Stimulated activated naive B cell treated with anti-CD40 and anti-IgM and Interleukin-4, amounts not matched to agents 10 μg/mL and 1 μg/mL and 100 μg/mL, for 72 hours (primary cell): ENCODE data around the gene CCM2.
"Not testable (repeated sequence)": the region's sequence is repeated elsewhere in the genome, so short reads cannot be mapped to it uniquely, and the experiment has no call there.

Experiments
- ATAC-seq, 2 donors: fragments of 150-1000 bp; cut with Tn5 transposase; replicated peaks; 2 replicates each; pipeline ENCODE4 v1.10.0; 2021; ENCODE audit warnings: moderate library complexity in 1 of 2
- DNase-seq: peaks from one replicate; pipeline ENCODE4 v3.0.0; 2021
- H3K27ac Mint-ChIP-seq: one replicate; pipeline ENCODE4 v1.8.0; 2022; ENCODE audit warnings: mild to moderate bottlenecking, mixed read lengths
- H3K27me3 Mint-ChIP-seq, 2 donors: one replicate each; pipeline ENCODE4 v1.8.0; 2022; ENCODE audit warnings: mixed read lengths in 2 of 2
- H3K36me3 Mint-ChIP-seq, 2 donors: one replicate each; pipeline ENCODE4 v1.8.0; 2022; ENCODE audit warnings: mixed read lengths in 2 of 2, mild to moderate bottlenecking in 1 of 2
- H3K4me1 Mint-ChIP-seq, 2 donors: one replicate each; pipeline ENCODE4 v1.8.0; 2022; ENCODE audit warnings: mixed read lengths in 2 of 2, mild to moderate bottlenecking in 1 of 2
- H3K4me3 Mint-ChIP-seq, 2 donors: one replicate each; pipeline ENCODE4 v1.8.0; 2022; ENCODE audit warnings: mild to moderate bottlenecking in 2 of 2, mixed read lengths in 2 of 2, moderate library complexity in 1 of 2
- H3K9me3 Mint-ChIP-seq, 2 donors: one replicate each; pipeline ENCODE4 v1.8.0; 2022; ENCODE audit warnings: mixed read lengths in 2 of 2, mild to moderate bottlenecking in 1 of 2

CCM2 gene

GRCh38 chr7:44982535-44982923 lies 17.5 kb upstream of the CCM2 start:
- ATAC-seq (no peak), DNase-seq (no peak)
- Mint-ChIP-seq H3K27me3 (no peaks in the 10 kb centered on the region), H3K27ac (peak overlapping the region; percentile 99), H3K4me1 (peaks cover 60 to 97% of the 10 kb centered on the region in 2 donors), H3K36me3 (peaks cover 64 to 69% of the 10 kb centered on the region in 2 donors), H3K4me3 (peak overlapping the region in 1 of 2 donors; percentile 39), H3K9me3 (no peaks in the 10 kb centered on the region)

GRCh38 chr7:44982970-44983369 lies 17.0 kb upstream of the CCM2 start:
- peaks cover 60 to 97% of the 10 kb centered on the region in 2 donors for H3K4me1 Mint-ChIP-seq
- no peak for ATAC-seq
- H3K9me3 Mint-ChIP-seq, result no peaks in the 10 kb centered on the region
- H3K4me3 Mint-ChIP-seq, result peak overlapping the region; percentile 97 to 98
- peak overlapping the region; percentile 99 for H3K27ac Mint-ChIP-seq
- no peak for DNase-seq
- peaks cover 59 to 64% of the 10 kb centered on the region in 2 donors for H3K36me3 Mint-ChIP-seq
- H3K27me3 Mint-ChIP-seq, result no peaks in the 10 kb centered on the region

GRCh38 chr7:44983742-44984477 lies 16.1 kb upstream of the CCM2 start:
- Mint-ChIP-seq H3K4me1 (peaks cover 58 to 95% of the 10 kb centered on the region in 2 donors), H3K36me3 (peaks cover 50 to 55% of the 10 kb centered on the region in 2 donors), H3K4me3 (peak overlapping the region; percentile 97 to 98), H3K27ac (peak overlapping the region; percentile 100), H3K27me3 (no peaks in the 10 kb centered on the region), H3K9me3 (no peaks in the 10 kb centered on the region)
- no peak for ATAC-seq
- DNase-seq, result no peak

GRCh38 chr7:44984478-44984758 lies 15.6 kb upstream of the CCM2 start:
- DNase-seq (no peak), ATAC-seq (no peak)
- H3K27me3 Mint-ChIP-seq, result no peaks in the 10 kb centered on the region
- H3K4me3 Mint-ChIP-seq, result peak overlapping the region; percentile 97 to 98
- H3K4me1 Mint-ChIP-seq, result peaks cover 57 to 91% of the 10 kb centered on the region in 2 donors
- peak overlapping the region; percentile 100 for H3K27ac Mint-ChIP-seq
- H3K36me3 Mint-ChIP-seq, result peaks cover 49 to 51% of the 10 kb centered on the region in 2 donors
- no peaks in the 10 kb centered on the region for H3K9me3 Mint-ChIP-seq

- Mint-ChIP-seq H3K27me3 (no peaks in the 10 kb centered on the region), H3K9me3 (no peaks in the 10 kb centered on the region), H3K4me3 (peak overlapping the region; percentile 97 to 98), H3K36me3 (peaks cover 49 to 51% of the 10 kb centered on the region in 2 donors), H3K4me1 (peaks cover 49 to 84% of the 10 kb centered on the region in 2 donors), H3K27ac (peak overlapping the region; percentile 100)
- ATAC-seq (no peak), DNase-seq (no peak)
Measured at GRCh38 chr7:44985033-44985695, 14.8 kb upstream of the CCM2 start.

GRCh38 chr7:44985900-44986217 lies 14.1 kb upstream of the CCM2 start:
- ATAC-seq (no peak), DNase-seq (no peak)
- peaks cover 47 to 77% of the 10 kb centered on the region in 2 donors for H3K4me1 Mint-ChIP-seq
- H3K4me3 Mint-ChIP-seq, result peak overlapping the region; percentile 97 to 98
- H3K36me3 Mint-ChIP-seq, result peaks cover 49 to 51% of the 10 kb centered on the region in 2 donors
- H3K9me3 Mint-ChIP-seq, result no peaks in the 10 kb centered on the region
- peak overlapping the region; percentile 100 for H3K27ac Mint-ChIP-seq
- no peaks in the 10 kb centered on the region for H3K27me3 Mint-ChIP-seq

GRCh38 chr7:44986218-44987053 lies 13.6 kb upstream of the CCM2 start:
- H3K27me3 Mint-ChIP-seq, result no peaks in the 10 kb centered on the region
- ATAC-seq (peak; percentile 95 to 97), DNase-seq (peak; percentile 94)
- peaks cover 46 to 51% of the 10 kb centered on the region in 2 donors for H3K36me3 Mint-ChIP-seq
- H3K9me3 Mint-ChIP-seq, result no peaks in the 10 kb centered on the region
- H3K4me3 Mint-ChIP-seq, result peak overlapping the region; percentile 97 to 98
- H3K27ac Mint-ChIP-seq, result peak overlapping the region; percentile 100
- peaks cover 42 to 71% of the 10 kb centered on the region in 2 donors for H3K4me1 Mint-ChIP-seq

GRCh38 chr7:44987457-44987856 lies 12.5 kb upstream of the CCM2 start:
- H3K4me1 Mint-ChIP-seq, result peaks cover 38 to 61% of the 10 kb centered on the region in 2 donors
- ATAC-seq, result no peak
- DNase-seq, result no peak
- H3K27me3 Mint-ChIP-seq, result no peaks in the 10 kb centered on the region
- peak overlapping the region; percentile 97 to 98 for H3K4me3 Mint-ChIP-seq
- peaks cover 40 to 42% of the 10 kb centered on the region in 2 donors for H3K36me3 Mint-ChIP-seq
- H3K27ac Mint-ChIP-seq, result peak overlapping the region; percentile 100
- H3K9me3 Mint-ChIP-seq, result no peaks in the 10 kb centered on the region

- H3K4me1 Mint-ChIP-seq, result peaks cover 34 to 58% of the 10 kb centered on the region in 2 donors
- no peaks in the 10 kb centered on the region for H3K9me3 Mint-ChIP-seq
- peak overlapping the region; percentile 1 to 97 for H3K4me3 Mint-ChIP-seq
- no peaks in the 10 kb centered on the region for H3K27me3 Mint-ChIP-seq
- no peak for DNase-seq
- H3K36me3 Mint-ChIP-seq, result peaks cover 39 to 41% of the 10 kb centered on the region in 2 donors
- no peak overlapping the region for H3K27ac Mint-ChIP-seq
- ATAC-seq, result no peak
Measured at GRCh38 chr7:44987996-44988395, 12.0 kb upstream of the CCM2 start.

GRCh38 chr7:44988701-44989100 lies 11.3 kb upstream of the CCM2 start:
- no peak for DNase-seq

GRCh38 chr7:44989132-44989531 lies 10.9 kb upstream of the CCM2 start:
- Mint-ChIP-seq H3K36me3 (peaks cover 28 to 30% of the 10 kb centered on the region in 2 donors), H3K4me3 (no peak overlapping the region), H3K4me1 (peaks cover 26 to 47% of the 10 kb centered on the region in 2 donors), H3K9me3 (no peaks in the 10 kb centered on the region), H3K27me3 (no peaks in the 10 kb centered on the region), H3K27ac (no peak overlapping the region)
- no peak for ATAC-seq
- DNase-seq, result no peak

More at GRCh38 chr7:44988701-44989100, 11.3 kb upstream of the CCM2 start:
- Mint-ChIP-seq H3K27ac (peak overlapping the region; percentile 14), H3K27me3 (no peaks in the 10 kb centered on the region), H3K4me1 (peaks cover 30 to 52% of the 10 kb centered on the region in 2 donors), H3K36me3 (peaks cover 32 to 35% of the 10 kb centered on the region in 2 donors), H3K4me3 (no peak overlapping the region), H3K9me3 (no peaks in the 10 kb centered on the region)
- ATAC-seq, result no peak

- Mint-ChIP-seq H3K4me1 (peaks cover 25 to 47% of the 10 kb centered on the region in 2 donors), H3K36me3 (peaks cover 15 to 18% of the 10 kb centered on the region in 2 donors), H3K4me3 (no peak overlapping the region), H3K27me3 (no peaks in the 10 kb centered on the region), H3K27ac (no peak overlapping the region), H3K9me3 (no peaks in the 10 kb centered on the region)
- DNase-seq, result no peak
- ATAC-seq, result no peak
Measured at GRCh38 chr7:44990109-44991023, 9.6 kb upstream of the CCM2 start.

- not testable (repeated sequence) for H3K27ac Mint-ChIP-seq, H3K27me3 Mint-ChIP-seq, DNase-seq, ATAC-seq, H3K4me3 Mint-ChIP-seq, H3K36me3 Mint-ChIP-seq, H3K9me3 Mint-ChIP-seq
- H3K4me1 Mint-ChIP-seq, result peaks cover 30 to 45% of the 10 kb centered on the region in 2 donors
Measured at GRCh38 chr7:44992004-44992795, 7.8 kb upstream of the CCM2 start.
